BJ (cell line): ENCODE results near the gene FGGY. TPM values are rescaled to one million over a fixed set of nuclear protein-coding genes. Genes with fewer than 3 reads are reported as not detected.

Experiments
- CTCF ChIA-PET: fragments of 350-600 bp; formaldehyde crosslinking; extraction: SDS; loops from one replicate; lab custom pipeline; 2021; ENCODE audit warnings: antibody characterized with exemption, inconsistent platforms; lab: Yijun Ruan, JAX
- POLR2A ChIA-PET: fragments of 300-600 bp; sonication (Branson Sonifier 250); formaldehyde crosslinking; extraction: SDS; loops from one replicate; lab custom pipeline; 2021; ENCODE audit warnings: antibody characterized with exemption; lab: Charles Lee
- DNase-seq: peaks from one replicate; pipeline ENCODE4 v3.0.0-alpha.2; 2011; ENCODE audit warnings: low read depth
- H3K27me3 ChIP-seq: 2 replicates; pipeline ENCODE4 v1.6.0; 2011; ENCODE audit warnings: low read length; ENCODE audit not compliant: control insufficient read depth, insufficient read depth
- H3K36me3 ChIP-seq: 2 replicates; pipeline ENCODE4 v1.5.1; 2011; ENCODE audit warnings: low read length; ENCODE audit not compliant: control insufficient read depth, insufficient read depth
- H3K4me3 ChIP-seq: 2 replicates; pipeline ENCODE4 v1.5.1; 2011; ENCODE audit warnings: low read depth, mild to moderate bottlenecking, control low read depth, low read length
- CTCF ChIP-seq: IDR thresholded peaks from 2 replicates; pipeline ENCODE4 v1.5.1; 2011; ENCODE audit warnings: low read depth, mild to moderate bottlenecking, control low read depth, inconsistent platforms, low read length, moderate library complexity; ENCODE audit not compliant: insufficient read depth
- polyA plus RNA-seq: library from polyadenylated mRNA; depleted of rRNA; stranded (reverse); fragments of >200 nt; gene quantifications from 2 replicates; pipeline ENCODE4 v1.2.3, GENCODE V29; 2011

The FGGY gene
- polyA plus RNA-seq, 1 experiment, result 9.9 TPM

GRCh38 chr1:59545830-59546229 lies 248.9 kb downstream of the FGGY start:
- no peaks in the 10 kb centered on the region for H3K27me3 ChIP-seq
- H3K36me3 ChIP-seq, result no peaks in the 10 kb centered on the region
- no peak for TF ChIP-seq CTCF
- no peak for DNase-seq
- CTCF ChIA-PET, result no interaction called here
- POLR2A ChIA-PET, result no interaction called here
- no peak overlapping the region for H3K4me3 ChIP-seq

- no peaks in the 10 kb centered on the region for H3K27me3 ChIP-seq
- no peaks in the 10 kb centered on the region for H3K36me3 ChIP-seq
- no peak overlapping the region for H3K4me3 ChIP-seq
- no peak for DNase-seq
- ChIA-PET CTCF (interaction anchor here (0.6 kb wide), 1 partner anchor 1154 kb away, joined by 3 read pairs; no protein-coding TSS in a partner anchor), POLR2A (interaction anchor here (0.6 kb wide), 1 partner anchor 217 kb away, joined by 13 read pairs; no protein-coding TSS in a partner anchor)
- TF ChIP-seq CTCF, result no peak
These were observed 252.4 kb downstream of the FGGY start for GRCh38 chr1:59549066-59549837.

- POLR2A ChIA-PET, result interaction anchor here (0.6 kb wide), 1 partner anchor 217 kb away, joined by 13 read pairs; no protein-coding TSS in a partner anchor
- no peak for TF ChIP-seq CTCF
- H3K27me3 ChIP-seq, result no peaks in the 10 kb centered on the region
- H3K4me3 ChIP-seq, result no peak overlapping the region
- DNase-seq, result peak; percentile 40
- CTCF ChIA-PET, result interaction anchor here (1.9 kb wide), 1 partner anchor 13 kb away, joined by 3 read pairs; no protein-coding TSS in a partner anchor
- no peaks in the 10 kb centered on the region for H3K36me3 ChIP-seq
These were observed 253.0 kb downstream of the FGGY start for GRCh38 chr1:59549903-59550302.

GRCh38 chr1:59552007-59552406 lies 255.1 kb downstream of the FGGY start:
- no peak for TF ChIP-seq CTCF
- Histone ChIP-seq H3K27me3 (no peaks in the 10 kb centered on the region), H3K36me3 (no peaks in the 10 kb centered on the region), H3K4me3 (no peak overlapping the region)
- DNase-seq, result no peak
- ChIA-PET POLR2A (no interaction called here), CTCF (interaction anchor here (1.9 kb wide), 1 partner anchor 10 kb away, joined by 3 read pairs; no protein-coding TSS in a partner anchor)

GRCh38 chr1:59553371-59553770 lies 256.5 kb downstream of the FGGY start:
- Histone ChIP-seq H3K36me3 (no peaks in the 10 kb centered on the region), H3K4me3 (no peak overlapping the region), H3K27me3 (no peaks in the 10 kb centered on the region)
- no peak for TF ChIP-seq CTCF
- ChIA-PET POLR2A (no interaction called here), CTCF (no interaction called here)
- no peak for DNase-seq
